C1 segment of cervical spinal cord (tissue), 14 donors: ENCODE data around the gene CASZ1.
A peak's percentile ranks its signal among the peaks of the same experiment; 100 is the strongest.

Experiments
- DNase-seq, 14 donors: peaks; one replicate each; lab custom pipeline; 2025; lab: John Stamatoyannopoulos, UW

CASZ1 gene

DNA sequence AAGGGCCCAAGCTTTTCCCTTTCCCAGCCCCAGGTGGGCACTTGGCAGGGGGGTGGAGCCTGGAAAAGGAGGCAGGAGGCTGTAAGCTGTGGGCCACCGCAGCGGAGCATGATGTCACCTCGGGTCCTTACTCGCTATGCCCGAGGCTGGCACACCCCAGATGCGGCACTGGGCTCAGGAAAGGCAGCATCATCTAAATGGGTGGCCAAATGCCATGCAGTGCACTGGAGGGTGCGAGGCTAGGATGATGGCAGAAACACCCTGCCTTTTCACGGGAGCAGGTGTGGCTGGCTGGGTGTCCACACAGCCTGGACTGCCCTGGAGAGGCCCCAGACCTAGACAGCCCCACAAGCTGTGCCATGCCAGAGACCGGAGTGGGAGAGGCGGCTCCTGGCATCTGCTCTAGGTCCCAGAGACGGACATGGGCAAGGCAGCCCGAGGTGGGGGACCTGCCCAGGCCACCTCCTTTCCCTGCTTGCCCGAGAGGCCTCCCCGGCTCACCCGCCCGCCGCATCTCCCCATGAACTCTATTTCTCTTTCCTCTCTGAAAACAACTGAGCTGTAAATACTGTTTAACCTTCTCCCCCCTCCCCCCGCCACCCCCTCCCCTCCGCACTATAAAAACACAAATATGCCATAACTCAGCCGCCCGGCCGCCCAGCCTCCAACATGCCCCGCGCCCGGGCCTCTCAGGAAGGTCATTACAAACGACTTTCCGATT is 124.7 kb downstream of the CASZ1 start:
- DNase-seq: no peak

DNA sequence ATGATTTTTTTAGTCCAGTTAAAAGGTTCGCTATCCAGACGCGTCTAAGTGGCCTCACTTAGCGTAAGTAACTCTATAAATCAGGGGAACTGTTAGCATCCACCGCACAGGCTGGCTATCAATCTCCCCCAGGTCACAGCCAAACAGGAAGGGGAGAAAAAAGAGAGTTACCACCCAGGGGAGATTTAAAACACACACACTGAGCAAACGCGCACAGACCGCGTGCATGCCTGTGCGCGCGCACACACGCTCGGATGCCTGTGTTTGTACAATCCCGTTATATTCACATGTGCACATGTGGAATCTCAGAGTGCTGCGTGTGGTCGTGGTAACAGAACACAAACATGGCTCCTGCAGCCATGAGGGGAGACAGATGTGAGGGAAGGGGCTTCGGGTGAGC is 125.4 kb downstream of the CASZ1 start:
- no peak for DNase-seq

DNA sequence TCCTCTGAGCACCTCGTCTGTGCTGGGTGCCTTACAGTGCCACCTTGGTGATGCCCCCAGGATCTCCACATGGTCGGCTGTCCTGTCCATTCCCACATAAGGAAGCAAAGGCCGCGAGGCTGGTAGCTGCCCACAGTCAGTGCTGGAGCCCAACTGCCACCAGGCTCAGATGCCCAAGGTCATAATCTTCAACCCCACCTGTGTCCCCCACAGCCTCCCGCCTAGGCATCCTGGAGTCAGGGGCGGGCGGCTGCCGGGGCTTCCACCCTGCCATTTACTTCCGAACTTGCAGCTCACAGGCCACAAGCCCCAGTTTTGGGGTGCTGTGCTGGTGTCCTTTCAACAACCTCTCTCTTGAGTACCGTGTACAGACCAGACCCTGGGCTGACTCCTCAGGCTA is 126.3 kb downstream of the CASZ1 start:
- no peak for DNase-seq

DNA sequence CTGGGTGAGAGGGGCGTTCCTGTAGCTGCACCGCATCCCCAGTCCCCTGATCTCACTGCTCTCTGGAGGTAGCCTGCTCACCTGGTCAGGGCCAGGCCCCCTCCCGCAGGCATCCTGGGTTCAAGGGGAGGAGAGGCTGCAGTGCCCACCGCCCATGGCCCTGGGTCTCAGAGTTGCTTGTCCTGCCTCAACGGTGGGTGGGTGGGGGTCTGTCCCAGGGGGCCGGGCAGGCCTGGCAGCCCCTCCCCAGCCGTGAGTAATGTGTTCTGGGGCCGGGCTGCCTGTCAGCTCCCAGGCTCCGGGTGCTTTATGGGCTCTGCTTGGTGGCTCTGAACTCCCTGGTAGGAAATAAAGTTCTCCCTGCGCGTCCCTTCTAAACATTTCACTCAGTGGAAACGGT is 126.9 kb downstream of the CASZ1 start:
- DNase-seq: no peak

DNA sequence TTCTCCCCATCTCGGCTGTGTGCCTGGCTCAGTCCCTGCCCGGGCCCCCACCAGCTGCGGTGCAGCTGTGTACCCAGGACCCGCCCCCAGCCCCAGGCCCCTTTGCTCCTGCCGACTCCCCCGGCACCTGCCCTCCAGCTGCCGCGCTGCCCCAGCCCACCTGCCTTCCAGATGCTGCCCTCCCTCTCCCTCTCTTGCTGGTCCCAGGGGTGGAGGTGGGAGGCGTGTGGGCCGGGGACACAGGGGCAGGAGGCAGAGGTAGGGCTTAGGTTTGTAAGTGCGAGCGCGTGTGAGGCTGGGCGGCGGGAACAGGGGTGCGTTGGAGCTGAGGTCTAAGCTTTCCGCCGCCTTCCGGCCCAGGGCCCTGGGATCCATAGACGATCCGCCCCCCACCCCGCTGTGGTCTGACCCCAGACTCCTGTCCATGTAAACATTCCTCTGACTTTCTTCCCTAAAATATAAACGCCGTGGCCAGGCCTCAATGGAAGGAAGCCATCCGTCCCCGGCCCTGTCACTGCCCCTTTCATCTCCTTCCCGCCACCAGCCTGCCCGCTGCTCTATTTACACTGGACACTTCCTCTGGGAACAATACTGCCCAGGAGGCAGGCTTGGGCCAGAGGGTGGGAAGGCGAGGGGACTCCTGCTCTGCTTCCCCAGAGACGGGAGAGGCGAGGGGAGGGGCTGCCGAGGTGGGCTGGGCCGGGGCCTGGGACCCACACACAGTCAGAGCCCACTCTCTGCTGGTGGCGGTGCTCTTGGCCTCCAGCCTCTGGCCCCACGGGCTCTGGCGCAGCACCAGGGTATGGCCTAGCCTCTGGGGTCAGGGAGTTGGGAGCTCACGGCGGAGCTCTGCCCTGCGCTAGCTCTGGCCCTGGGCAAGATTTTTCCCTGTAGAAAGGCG is 128.3 kb downstream of the CASZ1 start:
- no peak for DNase-seq

DNA sequence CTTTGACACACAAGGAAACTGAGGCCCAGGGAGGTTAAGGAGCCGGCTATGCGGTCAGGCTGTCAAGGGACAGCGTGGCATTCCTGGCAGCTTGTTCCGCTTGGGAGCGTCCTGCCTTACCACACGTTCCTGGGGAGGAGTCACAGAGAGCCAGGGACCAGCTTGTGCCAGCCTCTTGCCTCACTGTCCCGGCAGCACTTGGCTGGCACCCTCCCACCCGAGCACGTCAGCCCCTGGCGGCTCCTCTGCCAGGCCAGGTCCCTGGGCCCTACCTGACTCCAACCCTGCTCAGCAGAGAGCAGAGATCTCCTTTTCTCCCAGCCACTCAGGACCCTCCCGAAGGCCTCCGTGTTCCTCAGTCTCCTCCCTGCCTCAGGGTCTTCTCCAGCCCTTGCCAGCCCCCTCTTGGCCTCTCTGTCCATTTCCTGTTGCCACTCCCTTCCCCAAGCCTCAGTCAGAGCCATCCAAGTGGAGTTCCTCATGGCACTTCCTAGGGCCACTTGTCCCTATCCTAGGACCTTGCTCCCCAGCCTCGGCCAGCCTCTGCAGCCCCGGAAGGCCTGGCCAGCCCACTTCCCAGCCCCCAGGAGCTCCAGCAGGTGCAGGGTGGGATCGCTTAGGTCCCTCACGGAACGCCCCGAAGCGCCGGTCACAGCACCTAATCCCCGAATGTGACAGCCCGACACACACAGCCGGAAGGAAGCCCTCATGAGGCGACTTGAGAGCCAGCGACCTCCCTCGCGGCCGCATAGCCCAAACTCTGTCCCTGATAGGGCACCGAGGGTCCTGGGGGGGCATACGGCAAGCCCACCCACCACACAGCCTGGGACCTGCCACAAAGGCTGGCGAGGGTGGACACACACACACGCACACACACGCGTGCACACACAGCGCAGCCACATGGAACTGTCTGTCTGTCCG is 130.3 kb downstream of the CASZ1 start:
- DNase-seq: peak in 4 of 14 donors; percentile 8 to 72 (median 10)

DNA sequence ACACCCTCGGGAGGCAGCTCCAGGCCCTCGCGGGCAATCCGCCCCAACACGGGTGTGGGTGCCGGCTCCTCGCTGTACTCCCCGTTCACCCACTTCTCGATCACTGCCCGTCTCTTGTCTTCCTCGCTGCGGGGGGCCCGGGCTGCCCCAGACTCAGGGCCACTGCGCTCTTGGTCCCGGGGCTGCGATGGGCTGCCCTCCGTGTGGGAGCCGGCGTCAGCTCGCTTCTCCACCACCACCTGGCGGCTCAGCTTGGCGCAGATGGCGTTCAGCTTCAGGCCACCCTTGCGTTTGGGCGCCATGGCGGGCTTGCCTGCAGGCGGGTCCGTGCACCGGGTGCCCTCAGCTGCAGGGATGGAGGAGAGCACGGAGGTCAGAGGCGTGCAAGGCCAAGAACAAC is 131.2 kb downstream of the CASZ1 start:
- DNase-seq: no peak

DNA sequence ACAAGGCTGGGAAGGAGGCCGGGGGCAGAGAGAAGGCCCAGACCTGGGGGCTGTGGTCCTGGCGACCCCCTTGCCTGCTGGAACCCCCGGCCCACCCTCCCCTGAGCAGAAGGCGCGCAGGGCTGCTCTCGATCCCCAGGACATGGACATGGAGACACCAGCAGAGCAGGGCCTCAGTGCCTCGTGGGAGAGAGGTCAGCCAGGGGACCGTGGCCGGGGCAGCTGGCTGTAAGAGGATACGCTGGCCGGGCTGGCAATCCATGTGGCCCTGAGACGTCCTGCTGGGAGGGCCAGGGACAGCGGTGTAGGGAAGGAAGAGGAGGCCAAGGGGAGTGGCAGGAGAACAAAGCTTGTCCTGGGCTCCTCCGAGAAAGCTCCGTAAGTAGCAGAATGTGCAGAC is 132.2 kb downstream of the CASZ1 start:
- DNase-seq: peak in 6 of 14 donors; percentile 5 to 34 (median 22)

DNA sequence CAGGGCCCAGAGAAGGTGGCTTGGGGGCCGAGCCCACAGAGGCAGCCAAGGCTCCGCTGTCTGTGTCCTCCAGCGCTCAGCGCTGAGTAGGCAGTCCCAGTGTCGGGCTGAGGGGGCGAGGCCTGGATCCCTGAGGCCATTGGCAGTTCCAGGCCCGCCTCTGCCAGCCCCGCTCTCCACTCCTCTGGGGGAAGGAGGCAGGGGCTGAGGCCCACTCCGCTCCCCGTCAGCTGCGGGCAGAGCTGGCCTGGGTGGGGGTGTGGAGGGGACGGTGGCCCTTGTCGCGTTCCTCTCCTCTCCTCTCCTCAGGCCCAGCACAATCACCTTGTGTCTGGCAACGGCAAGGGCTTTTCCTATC is 132.8 kb downstream of the CASZ1 start:
- DNase-seq: peak in 13 of 14 donors; percentile 2 to 60 (median 24)

DNA sequence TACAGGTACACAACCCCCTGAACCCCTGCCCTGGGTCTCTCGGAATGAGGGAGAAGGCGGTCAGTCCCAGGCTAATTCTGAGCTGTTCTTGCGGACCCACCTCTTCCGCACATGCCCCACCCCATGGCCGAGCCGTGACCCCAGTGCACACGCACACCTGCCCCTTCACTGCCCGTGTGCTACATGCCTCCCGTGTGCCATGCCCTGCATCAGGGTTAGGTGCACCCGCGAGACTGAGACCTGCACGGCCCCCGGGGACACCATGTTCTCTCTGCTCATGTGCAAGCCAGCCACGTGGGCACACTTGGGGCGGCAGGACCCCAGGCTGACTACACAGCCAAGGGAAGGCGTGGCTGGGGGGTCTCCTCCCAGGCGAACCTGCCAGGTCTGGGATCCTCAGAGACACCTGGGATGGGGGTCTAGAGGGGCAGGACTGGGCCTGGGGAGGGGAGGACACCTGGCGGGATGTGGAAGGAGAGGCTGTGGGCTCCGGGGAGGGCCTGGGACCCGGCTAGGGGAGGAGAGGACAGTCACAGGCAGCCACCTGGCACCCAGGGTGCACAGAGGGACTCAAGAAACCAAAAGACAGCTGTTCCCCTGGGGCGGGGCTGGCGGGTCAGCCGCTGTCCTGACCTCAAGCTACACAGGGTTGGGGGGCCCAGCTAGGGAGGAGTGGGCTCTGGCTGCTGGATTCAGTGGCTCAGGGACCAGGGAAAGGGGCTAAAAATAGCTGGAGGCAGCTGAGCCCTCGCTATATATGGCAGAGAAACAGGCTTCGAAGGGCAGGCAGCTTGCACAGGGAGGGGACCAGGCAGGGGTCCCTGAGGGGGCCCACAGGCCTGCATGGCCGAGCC is 133.4 kb downstream of the CASZ1 start:
- no peak for DNase-seq

DNA sequence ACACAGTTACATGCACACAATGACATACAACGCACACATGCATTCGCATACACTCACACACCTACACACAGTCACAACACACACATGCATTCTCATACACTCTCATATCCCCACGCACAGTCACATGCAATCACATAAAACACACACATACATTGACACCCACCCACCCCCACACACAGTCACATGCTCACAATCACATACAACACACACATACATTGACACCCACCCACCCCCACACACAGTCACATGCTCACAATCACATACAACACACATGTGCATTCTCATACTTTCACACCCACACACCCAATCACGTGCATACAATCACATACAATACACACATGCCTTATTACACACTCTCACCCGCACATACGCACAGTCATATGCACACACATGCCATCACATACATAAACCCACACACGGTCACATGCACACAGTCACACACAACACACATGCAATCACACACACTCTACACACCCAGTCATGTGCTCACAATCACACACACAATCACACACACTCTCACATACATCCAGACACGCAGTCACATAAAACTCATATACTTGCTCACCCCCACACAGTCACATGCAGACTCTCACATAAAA is 134.3 kb downstream of the CASZ1 start:
- no peak for DNase-seq

DNA sequence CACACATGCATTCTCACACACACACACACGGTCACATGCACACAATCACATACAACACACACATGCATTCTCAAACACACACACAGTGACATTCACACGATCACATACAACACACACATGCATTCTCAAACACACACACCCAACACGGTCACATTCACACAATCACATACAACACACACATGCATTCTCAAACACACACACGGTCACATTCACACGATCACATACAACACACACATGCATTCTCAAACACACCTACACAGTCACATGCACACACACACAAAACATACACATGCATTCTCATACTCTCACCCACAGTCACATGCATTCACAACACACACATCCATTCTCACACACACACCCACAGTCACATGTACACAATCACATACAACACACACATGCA is 135.0 kb downstream of the CASZ1 start:
- no peak for DNase-seq

DNA sequence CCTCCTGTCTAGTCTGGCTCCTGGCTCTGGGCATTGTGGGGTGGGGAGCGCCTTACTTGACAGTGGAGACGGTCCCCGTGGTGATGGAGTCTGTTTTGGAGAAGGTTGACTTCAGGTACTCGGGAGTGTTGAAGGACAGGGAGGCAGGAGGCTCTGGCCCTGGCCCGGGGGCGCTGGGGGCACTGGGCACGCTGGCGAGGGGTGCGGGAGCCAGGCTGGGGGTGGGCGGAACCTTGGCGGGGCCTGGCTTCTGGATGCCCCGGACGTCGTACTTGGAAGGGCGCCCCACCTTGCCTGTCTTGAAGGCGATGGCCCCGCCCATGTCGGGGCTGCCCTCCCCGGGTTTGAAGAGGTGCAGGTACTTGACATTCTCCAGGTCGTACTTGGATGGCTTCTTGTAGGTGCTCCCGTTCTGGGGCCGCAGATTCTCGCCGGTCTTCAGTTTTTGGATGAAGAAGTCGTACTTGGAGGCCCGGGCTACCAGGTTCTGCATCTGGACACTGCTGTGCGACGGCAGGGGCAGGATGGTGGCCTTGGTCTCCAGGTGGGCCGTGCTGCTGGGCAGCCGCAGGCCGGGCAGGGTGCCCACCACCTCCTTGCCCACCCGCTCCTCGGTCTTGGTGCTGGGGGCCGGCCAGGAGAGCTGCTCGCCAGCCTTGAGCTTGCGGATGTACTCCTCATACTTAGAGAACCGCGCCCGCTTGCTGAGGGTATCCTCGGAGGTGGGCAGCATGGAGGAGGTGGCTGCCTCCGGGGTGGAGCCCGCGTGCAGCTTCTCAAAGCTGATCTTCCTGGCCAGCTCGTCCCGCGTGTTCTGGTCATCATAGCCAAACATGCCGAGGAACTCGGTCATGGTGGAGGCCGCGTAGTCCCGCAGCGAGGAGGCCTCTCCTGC is 136.6 kb downstream of the CASZ1 start:
- DNase-seq: no peak

DNA sequence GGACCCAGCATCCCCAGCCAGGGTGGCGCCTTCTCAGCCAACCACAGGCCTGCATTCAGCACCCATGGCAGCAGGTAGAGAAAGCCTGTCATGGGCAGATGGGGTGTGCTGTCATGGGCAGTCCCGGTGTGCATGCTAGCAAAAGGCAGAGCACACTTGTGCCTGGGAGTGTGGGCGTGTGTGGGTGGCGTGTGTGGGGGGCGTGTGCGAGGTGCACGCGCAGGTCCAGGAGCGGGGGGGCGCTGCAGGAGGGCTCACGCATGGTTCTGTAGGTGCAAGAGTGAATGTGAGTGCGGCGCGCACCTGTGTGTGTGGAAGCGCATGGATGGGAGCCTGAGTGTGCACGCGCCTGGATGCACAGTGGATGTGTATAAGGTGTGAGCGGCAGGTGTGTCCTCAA is 137.2 kb downstream of the CASZ1 start:
- DNase-seq: no peak

DNA sequence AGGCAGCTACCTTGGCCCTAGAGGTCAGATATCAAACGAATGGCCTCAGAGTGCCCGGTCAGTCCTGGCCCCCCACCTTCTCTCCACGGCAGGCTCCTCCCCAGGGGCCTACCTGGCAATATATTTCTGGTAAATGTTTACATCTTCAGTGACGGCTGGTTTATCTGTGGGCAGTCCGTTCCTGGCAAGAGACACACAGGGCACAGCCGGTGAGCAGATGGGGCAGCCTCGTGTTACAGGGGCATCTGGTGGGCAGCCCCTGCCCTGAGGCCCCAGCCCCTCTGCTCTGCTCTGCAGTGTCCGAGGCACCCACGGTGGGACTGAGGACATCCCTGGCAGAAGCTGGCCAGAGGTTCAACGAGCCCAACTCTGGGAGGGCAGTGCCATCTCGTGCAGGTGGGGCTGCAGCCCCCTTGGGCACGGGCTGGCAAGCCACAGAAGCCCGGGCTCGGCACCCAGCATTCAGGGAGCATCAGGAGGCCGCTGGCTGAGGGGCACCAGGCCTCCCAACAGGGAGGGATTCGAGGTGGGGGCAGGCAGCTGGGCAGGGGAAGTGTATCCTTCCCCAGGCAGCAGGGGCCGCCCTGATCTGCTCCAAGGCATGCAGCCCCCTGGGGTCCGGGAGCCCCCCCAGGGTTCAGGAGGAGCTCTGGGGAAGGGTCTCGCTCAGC is 137.9 kb downstream of the CASZ1 start:
- DNase-seq: no peak

DNA sequence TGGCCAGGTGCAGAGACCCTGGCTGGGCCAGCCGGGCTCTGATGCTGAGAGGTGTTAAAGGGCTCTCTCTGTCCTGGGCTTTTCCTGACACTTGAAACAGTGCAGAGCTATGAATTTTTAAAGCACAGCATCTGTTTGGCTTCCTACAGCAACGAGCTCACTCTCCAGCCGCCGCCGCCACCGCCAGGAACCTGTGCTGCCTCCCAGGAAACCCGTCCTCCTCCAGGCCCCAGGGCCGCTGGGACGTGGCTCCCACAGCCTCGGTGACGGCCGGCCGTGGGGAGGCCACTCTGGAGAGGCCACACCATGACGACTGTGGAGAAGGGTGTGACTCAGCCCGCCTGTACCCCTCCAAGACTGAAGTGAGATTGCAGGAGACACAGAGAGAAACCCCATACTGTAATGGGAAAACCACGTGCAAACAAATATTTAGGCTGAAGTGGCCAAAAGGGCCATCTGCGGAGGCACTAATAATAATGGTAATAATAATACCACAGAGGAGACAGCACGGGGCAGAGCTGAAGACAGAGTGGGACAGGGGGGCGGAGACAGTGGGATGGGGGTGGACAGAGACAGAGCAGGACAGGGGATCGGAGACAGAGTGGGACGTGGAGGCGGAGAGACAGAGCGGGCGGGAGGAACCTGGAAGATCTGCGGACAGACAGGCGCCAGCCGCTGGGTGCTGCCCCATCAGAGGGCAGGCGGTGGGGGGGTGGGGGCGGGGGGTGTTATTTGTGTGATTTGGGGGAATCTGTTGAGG is 139.2 kb downstream of the CASZ1 start:
- DNase-seq: no peak

DNA sequence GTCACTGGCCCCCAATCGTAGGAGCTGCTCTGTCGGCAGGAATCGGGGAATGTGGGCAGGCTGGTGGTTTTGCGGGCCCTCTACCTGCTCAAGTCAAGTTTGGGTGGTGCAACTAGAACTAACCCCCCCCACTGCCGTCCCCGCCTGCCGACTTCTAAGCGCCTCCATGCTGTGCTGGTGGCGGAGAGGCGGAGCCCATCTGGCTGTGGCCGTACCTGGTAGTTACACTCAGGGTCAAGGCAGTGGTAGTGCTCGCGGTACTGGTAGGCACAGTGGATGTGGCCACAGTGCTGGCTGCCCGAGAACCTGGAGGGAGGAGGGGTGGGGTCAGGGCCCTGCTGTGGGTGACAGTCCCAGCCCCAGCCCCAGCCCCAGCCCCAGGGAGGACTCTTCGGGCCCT is 140.0 kb downstream of the CASZ1 start:
- no peak for DNase-seq

DNA sequence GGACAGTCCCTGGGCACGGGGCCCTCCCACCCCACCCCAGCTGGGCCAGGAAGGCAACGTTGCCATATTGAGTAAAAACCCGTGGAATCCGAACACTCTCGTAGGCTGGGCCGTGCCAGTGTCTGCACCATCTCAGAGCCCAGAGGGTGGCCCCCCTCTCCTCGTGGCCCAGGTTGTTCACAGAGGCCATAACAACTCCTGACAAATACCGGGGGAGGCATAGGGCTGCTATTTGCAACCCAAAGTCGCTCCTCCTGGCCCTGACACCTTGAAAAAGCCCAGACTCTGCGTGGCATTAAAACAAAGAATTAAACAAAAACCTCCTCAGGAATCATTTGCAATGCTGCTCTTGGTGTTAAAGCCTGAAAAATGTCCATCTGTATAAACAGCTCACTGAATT is 141.4 kb downstream of the CASZ1 start:
- no peak for DNase-seq
